Measurements from ENCODE around the gene MAB21L3. TPM values are rescaled to one million over a fixed set of nuclear protein-coding genes. Genes with fewer than 3 reads are reported as not detected.

The MAB21L3 gene
- total RNA-seq, 3 donors from 2014 or later, result 1.7 to 6.4 (median 4.7) TPM

- DNase-seq (no peak), ATAC-seq (no peak)
- intact Hi-C loops (cut with DNase I, micrococcal nuclease), result no loop called here
- no peak for TF ChIP-seq CTCF (IDR thresholded peaks at IDR 0.05)
- no peaks in the 10 kb centered on the region for H3K9me3 ChIP-seq
- no peaks in the 10 kb centered on the region for H3K4me1 ChIP-seq (ENCODE audit: low read depth)
- no peak overlapping the region for H3K4me3 ChIP-seq
- H3K36me3 ChIP-seq (ENCODE audit: low read depth), result no peaks in the 10 kb centered on the region
These were observed 35.6 kb upstream of the MAB21L3 start for GRCh38 chr1:116075575-116075974.

DNA sequence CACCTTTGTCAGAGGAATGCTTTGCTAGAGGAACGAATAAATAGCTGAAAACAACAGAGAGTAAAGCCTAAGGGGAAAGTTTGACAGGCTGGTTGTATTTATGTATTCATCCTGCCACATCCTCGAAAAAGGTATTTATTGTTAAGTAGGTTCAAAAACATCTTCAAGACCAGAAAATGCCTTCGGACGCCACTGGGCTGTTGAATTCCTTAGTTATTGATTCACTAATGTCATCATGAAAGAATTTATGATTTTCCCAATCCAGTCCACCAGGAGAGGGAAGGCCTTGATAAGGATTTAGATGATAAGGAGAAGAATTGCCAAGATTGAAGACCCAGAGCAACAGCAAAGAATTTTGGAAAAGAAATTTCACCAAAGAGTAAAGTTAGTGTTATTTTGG lies 35.2 kb upstream of the MAB21L3 start:
- TF ChIP-seq CTCF (IDR thresholded peaks at IDR 0.05), result no peak
- Histone ChIP-seq H3K9me3 (no peaks in the 10 kb centered on the region), H3K4me1 (ENCODE audit: low read depth) (no peaks in the 10 kb centered on the region), H3K4me3 (no peak overlapping the region), H3K36me3 (ENCODE audit: low read depth) (no peaks in the 10 kb centered on the region)
- intact Hi-C loops (cut with DNase I, micrococcal nuclease), result no loop called here
- no peak for ATAC-seq
- DNase-seq, result no peak

- intact Hi-C loops (cut with DNase I, micrococcal nuclease), result no loop called here
- H3K4me3 ChIP-seq, result no peak overlapping the region
- TF ChIP-seq CTCF (IDR thresholded peaks at IDR 0.05), result no peak
- ATAC-seq (no peak), DNase-seq (no peak)
- H3K4me1 ChIP-seq (ENCODE audit: low read depth), result no peaks in the 10 kb centered on the region
- H3K36me3 ChIP-seq (ENCODE audit: low read depth), result no peaks in the 10 kb centered on the region
- H3K9me3 ChIP-seq, result no peaks in the 10 kb centered on the region
These were observed 34.4 kb upstream of the MAB21L3 start for GRCh38 chr1:116076831-116077230.

- no peak for ATAC-seq
- TF ChIP-seq CTCF (IDR thresholded peaks at IDR 0.05), result no peak
- Histone ChIP-seq H3K4me3 (no peak overlapping the region), H3K9me3 (no peaks in the 10 kb centered on the region), H3K4me1 (ENCODE audit: low read depth) (no peaks in the 10 kb centered on the region), H3K36me3 (ENCODE audit: low read depth) (no peaks in the 10 kb centered on the region)
- no peak for DNase-seq
- intact Hi-C loops (cut with DNase I, micrococcal nuclease), result no loop called here
These were observed 32.4 kb upstream of the MAB21L3 start for GRCh38 chr1:116078699-116079223.

DNA sequence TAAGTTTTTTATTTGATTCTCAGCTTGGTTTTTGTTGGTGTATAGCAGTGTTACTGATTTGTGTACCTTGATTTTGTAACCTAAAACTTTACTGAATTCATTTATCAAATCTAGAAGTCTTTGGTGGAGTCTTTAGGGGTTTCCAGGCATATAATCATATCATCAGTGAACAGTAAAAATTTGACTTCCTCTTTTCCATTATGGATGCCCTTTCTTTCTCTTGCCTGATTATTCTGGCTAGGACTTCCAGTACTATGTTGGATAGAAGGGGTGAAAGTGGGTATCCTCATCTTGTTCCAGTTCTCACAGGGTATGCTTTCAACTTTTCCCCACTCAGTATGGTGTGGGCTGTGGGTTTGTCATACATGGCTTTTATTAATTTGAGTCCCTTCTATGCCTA lies 23.6 kb upstream of the MAB21L3 start:
- ATAC-seq (no peak), DNase-seq (no peak)
- intact Hi-C loops (cut with DNase I, micrococcal nuclease), result no loop called here
- Histone ChIP-seq H3K4me3 (no peak overlapping the region), H3K36me3 (ENCODE audit: low read depth) (no peaks in the 10 kb centered on the region), H3K4me1 (ENCODE audit: low read depth) (no peaks in the 10 kb centered on the region), H3K9me3 (peaks cover 17% of the 10 kb centered on the region)
- no peak for TF ChIP-seq CTCF (IDR thresholded peaks at IDR 0.05)

DNA sequence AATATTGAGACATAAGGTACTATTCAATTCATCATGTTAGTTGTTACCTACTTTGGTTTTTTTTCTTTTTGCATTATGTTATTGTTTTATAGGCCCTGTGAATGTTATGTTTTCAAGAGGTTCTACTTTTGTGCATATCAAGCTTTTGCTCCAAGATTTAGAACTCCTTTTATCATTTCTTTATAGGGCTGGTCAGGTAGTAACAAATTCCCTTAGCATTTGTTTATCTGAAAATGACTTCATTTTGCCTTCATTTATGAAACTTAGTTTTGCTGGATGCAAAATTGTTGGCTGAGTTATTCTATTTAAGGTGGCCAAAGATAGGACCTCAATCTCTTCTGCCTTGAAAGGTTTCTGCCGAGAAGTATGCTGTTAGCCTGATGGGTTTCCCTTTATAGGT lies 21.3 kb upstream of the MAB21L3 start:
- no peak for ATAC-seq
- Histone ChIP-seq H3K36me3 (ENCODE audit: low read depth) (no peaks in the 10 kb centered on the region), H3K4me1 (ENCODE audit: low read depth) (peaks cover 2% of the 10 kb centered on the region)

More for the DNA sequence above, 21.3 kb upstream of the MAB21L3 start:
- intact Hi-C loops (cut with DNase I, micrococcal nuclease), result no loop called here
- Histone ChIP-seq H3K9me3 (peaks cover 19% of the 10 kb centered on the region), H3K4me3 (no peak overlapping the region)
- TF ChIP-seq CTCF (IDR thresholded peaks at IDR 0.05), result no peak
- DNase-seq, result no peak

All from mucosa of descending colon (tissue), 3 donors.